HG02852 (cell line): ENCODE results near the gene CLPTM1L.
"Not testable (repeated sequence)": the region's sequence is repeated elsewhere in the genome, so short reads cannot be mapped to it uniquely, and the experiment has no call there.

Experiments used
- ATAC-seq: cut with Tn5 transposase; IDR thresholded peaks from one replicate; pipeline ENCODE4 v1.9.1; 2021; ENCODE audit warnings: mild to moderate bottlenecking, moderate library complexity; ENCODE audit not compliant: unreplicated experiment

Gene CLPTM1L

GRCh38 chr5:1360861-1361260 lies 16.0 kb upstream of the CLPTM1L start:
- no peak for ATAC-seq

- not testable (repeated sequence) for ATAC-seq
Observed at GRCh38 chr5:1360367-1360766, 15.5 kb upstream of the CLPTM1L start.

- ATAC-seq = no peak
Observed at GRCh38 chr5:1359713-1360112, 14.8 kb upstream of the CLPTM1L start.

- no peak for ATAC-seq
Observed at GRCh38 chr5:1359031-1359645, 14.2 kb upstream of the CLPTM1L start.

- ATAC-seq = no peak
Observed at GRCh38 chr5:1358726-1359025, 13.8 kb upstream of the CLPTM1L start.

GRCh38 chr5:1357946-1358725 lies 13.2 kb upstream of the CLPTM1L start:
- no peak for ATAC-seq

GRCh38 chr5:1356873-1357787 lies 12.2 kb upstream of the CLPTM1L start:
- no peak for ATAC-seq

- ATAC-seq = no peak
Observed at GRCh38 chr5:1354576-1354975, 9.7 kb upstream of the CLPTM1L start.

GRCh38 chr5:1352231-1353219 lies 7.6 kb upstream of the CLPTM1L start:
- ATAC-seq = no peak

GRCh38 chr5:1351156-1351555 lies 6.3 kb upstream of the CLPTM1L start:
- no peak for ATAC-seq

- no peak for ATAC-seq
Observed at GRCh38 chr5:1349246-1349645, 4.3 kb upstream of the CLPTM1L start.

- no peak for ATAC-seq
Observed at GRCh38 chr5:1348986-1349245, 4.0 kb upstream of the CLPTM1L start.

- ATAC-seq = no peak
Observed at GRCh38 chr5:1347571-1347970, 2.7 kb upstream of the CLPTM1L start.

GRCh38 chr5:1346627-1347440 lies 1.9 kb upstream of the CLPTM1L start:
- ATAC-seq = no peak

- no peak for ATAC-seq
Observed at GRCh38 chr5:1345876-1346626, 1.2 kb upstream of the CLPTM1L start.

- ATAC-seq = peak; percentile 27
Observed at GRCh38 chr5:1343931-1344901, 683 bp downstream of the CLPTM1L start.

- no peak for ATAC-seq
Observed at GRCh38 chr5:1343315-1343751, 1.6 kb downstream of the CLPTM1L start.

GRCh38 chr5:1342711-1343110 lies 2.2 kb downstream of the CLPTM1L start:
- ATAC-seq = not testable (repeated sequence)
